HG02981 (cell line): Measurements from ENCODE around the gene MGAT3.

Source experiments
- ATAC-seq: cut with Tn5 transposase; IDR thresholded peaks from one replicate; pipeline ENCODE4 v1.9.1; 2021; ENCODE audit warnings: mild to moderate bottlenecking, moderate library complexity; ENCODE audit not compliant: unreplicated experiment

Gene MGAT3

DNA sequence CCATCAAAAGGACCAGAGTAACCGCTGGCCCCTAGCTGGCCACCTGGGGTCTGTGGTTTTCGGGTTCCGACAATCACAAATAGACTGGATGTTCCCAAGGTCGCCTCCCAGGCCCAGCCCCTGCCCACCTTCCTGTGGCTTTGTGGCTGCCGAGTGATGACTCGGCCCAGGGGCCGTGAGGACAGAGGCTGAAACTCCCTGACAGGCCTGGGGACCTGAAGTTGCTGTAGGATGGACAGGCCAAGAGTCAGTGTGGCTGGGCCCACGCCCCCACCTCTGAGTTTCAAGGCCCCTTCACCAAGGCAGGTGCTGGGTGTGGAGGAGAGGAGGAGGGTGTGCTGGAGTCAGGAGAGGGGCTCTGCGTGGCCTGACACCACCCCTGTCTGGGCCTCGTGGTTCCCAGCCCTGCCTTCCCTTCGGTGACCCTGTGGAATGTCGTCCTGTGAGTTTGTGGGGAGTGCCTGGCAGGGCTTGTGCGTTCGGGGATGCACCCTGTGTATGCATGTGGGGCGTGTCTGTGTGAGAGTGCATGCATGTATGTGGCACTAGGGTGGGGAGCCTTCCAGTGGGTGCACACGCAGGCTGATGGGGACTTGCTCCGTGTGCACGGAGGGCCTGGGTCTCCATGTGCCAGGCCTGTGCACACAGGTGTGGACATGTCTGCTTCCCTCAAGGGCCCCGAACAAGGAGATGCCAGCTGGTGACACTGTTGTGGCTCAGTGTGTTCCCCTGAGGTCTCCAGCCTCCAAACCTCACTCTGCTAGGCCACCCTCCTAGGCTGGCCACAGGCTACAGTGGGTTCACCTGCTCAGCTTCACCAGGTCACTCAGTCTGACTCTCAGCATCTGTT is 8.4 kb upstream of the MGAT3 start:
- ATAC-seq = no peak

DNA sequence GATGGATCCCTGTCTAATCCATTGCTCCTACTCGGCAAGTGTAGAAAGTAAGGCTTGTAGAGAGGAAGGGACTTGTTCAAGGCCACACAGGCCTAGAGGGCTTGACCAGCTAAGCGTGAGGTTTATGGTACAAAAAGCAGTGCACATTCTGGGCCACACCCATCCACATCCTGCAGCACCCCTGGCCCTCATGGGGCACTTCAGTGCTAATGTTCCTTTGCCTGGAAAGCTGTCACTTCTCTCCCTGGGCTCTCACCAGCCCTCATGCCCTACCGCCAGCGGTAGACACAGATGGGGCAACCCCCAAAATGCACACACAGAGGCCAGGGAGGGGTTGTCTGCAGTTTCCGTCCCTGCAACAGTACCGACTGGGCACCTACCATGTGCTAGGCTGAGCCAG is 7.1 kb upstream of the MGAT3 start:
- no peak for ATAC-seq

DNA sequence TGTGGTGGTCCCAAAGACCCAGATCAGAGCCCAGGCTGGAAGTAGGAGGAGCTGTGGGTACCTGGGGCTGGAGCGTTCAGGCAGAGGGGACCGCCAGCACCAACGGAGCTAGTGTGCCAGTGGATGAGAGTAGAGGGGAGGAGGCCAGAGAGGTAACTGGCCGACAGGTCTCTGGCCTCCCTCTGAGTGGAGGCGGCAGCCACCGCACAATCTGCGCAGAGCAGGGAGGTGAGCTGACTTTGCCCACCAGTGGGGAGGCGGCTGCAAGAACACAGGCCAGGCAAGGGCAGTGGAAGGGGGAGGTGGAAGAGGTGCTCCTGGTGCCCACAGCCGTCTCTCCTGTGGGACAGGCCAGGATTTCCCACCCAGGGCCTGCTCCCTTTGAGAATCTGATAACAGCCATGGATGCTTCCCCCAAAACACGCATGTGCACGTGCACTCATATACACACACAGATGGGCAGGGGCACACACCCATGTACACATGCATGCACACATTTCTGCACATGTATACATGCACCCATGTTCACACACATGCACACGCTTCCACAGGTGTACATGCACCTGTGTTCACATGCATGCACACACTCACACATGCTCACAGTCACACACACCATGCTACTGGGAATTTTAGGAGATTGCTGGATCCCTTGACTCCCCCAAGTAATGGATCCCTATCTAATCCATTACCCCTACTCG is 6.4 kb upstream of the MGAT3 start:
- ATAC-seq = no peak

DNA sequence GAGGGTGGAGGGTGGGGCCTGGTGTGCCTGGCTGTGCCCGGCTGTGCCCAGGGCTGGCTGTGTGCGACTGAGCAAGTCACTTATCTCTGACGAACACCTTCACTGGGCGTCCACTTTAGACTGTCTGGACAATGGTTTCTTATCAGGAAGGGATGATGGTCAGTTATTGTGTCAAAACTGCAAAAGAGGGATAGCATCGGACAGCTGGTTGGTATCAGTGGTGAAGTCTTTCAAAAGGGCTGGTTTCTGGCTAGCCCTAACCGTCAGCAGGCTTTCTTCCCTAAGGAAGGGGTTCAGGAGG is 4.1 kb upstream of the MGAT3 start:
- no peak for ATAC-seq

DNA sequence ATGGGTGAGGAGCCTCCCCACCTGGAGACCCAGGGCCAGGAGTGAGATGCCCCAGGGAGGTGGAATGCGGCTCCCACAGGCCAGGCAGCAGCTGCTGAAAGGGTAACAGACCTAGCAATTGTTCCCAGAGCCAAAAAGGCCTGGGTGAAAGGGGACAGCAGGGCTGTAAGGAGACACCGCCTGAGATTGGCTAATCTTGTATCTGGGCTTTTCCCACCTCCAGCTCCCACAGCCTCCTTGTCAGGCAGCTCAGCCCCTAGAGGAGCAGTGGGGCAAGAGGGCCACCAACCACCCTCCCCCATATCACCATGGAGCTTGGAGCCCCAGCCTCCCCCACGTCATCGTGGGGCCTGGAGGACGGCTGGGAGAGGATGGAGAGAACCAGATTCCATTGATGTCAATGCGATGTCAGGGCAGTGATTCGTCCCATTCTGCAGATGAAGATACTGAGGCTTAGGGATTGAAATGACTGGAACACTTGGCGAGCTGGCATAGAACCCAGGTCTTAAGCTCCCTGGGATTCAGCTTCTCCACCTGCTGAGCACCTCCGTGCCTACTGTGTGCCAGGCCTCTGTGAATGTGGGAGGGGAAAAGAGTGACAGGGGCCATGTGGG is 2.9 kb upstream of the MGAT3 start:
- no peak for ATAC-seq

DNA sequence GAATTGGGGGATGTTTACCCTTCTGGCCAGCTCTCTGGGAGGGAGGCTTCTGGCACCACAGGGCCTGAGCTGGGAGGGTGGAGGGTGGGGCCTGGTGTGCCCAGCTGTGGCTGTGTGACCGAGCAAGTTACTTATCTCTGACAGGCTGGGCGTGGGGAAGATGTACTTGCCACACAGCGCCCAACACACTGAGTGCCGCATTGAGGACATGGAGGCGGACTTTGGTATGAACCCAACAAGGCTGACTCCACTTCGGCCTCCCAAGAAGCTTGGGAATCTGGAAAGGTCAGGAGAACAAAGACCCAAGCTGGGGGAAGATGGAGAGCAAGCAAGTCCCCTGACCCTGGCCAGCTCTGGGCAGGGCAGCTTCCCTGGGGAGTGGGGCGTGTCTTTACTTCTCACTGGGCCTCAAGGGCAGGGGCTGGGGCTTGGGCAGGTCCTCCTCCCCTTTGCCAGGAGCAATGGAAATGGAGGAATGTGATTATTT is 2.4 kb upstream of the MGAT3 start:
- ATAC-seq = no peak

DNA sequence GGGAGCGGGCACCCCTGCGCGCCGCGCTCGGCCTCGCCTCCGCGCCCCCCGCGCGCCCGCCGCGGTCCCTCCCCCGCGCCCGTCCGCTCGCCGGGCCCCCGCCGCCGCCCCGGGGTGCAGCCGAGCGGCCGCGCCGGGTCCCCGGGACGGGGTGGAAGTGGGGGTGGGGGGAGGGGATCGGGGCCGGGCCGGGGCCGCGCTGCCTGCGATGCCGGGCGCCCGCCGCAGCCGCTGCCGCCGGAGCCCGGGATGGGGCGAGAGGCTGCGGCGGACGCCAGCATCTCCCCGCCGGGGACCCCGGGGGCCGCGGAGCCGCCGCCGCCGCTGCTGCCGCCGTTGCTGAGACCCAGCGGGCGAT is 365 bp downstream of the MGAT3 start:
- ATAC-seq = no peak

DNA sequence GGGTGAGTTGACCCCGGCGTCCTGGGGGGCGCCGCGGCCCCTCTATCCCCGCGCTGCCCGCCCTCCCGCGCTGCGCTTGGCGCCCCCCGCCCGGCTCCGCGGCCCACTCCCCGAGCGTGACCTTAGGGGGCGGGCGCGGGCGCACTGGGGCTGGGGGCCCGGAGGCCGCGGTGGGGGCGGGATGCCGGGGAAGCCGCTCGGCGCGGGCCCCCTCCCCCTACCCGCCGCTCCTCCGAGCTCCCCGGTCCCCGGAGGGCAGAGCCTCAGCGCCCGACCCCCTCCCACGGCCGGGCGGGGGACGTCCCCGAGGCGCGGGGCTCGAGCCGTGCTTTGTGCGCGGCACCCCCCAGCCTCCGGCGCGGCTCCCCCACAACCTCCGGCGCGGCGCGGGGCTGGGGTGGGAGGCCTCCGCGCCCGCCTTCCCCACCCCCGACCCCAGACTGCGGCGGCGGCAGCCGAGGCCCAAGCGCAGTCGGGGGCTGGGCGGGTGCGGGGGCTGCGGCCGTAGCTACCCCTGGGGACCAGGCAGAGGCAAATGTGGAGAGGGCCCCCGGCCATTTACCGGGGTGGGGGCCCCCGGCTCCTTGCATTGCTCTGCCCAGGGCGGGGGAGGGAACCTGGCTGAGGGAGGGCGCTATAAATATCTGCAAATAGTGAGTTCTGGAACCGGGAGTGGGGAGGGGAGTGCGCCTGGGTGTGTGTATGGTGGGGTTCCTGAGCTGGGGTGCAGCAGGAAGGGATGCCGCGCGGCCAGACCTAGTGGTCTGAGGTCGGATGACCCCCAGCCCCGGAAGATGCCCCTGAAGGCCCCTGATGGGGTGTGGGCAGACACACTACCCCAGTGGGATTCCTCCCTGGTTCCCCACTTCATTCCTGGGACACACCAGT is 988 bp downstream of the MGAT3 start:
- ATAC-seq = no peak

DNA sequence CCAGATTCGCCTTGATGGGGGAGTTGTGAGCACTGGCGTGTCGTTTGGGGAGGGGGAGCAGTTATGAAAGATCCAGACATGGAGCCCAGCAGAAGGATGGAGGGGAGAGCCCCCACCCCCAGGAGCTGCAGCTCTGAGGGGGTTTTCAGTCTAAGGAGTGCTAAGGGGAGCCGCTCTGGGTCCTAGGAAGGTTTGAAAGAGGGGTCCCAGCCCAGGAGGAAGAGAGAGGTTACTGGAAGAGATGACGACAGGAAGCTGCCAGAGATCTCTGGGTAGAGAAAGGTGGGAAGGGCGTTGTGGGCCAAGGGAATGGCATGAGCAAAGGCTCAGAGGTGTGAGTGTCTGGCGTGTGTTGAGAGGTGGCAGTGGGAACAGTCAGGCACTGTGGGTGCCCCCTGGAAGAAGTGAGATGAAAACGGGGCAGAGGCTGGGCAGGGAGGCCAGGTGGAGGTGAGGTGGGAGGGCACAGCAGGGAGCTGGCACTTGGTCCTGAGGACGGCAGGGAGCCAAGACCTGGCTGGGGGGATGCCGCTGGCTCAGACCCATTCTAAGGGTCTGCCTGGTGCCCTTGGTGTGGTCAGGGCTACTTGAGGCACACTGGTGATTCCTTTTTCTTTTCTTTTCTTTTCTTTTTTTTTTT is 1.8 kb downstream of the MGAT3 start:
- ATAC-seq = no peak

DNA sequence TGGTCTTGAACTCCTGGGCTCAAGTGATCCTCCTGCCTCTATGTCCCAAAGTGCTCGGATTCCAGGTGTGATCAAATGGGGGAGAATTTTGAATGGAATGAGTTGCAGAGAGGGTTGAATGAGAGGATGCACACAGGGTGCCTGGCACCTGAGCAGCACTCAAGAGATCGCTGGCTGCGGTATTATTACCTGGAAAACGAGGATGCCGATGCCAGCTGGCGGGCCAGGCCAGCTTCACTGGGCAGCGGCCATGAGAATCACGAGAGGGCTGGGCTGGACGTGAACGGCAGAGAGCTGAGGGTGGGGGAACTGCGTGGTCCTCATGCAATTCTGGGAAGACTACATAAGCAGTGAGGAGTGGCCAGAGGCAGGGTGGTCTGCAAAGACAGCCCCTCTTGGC is 2.9 kb downstream of the MGAT3 start:
- ATAC-seq = no peak

DNA sequence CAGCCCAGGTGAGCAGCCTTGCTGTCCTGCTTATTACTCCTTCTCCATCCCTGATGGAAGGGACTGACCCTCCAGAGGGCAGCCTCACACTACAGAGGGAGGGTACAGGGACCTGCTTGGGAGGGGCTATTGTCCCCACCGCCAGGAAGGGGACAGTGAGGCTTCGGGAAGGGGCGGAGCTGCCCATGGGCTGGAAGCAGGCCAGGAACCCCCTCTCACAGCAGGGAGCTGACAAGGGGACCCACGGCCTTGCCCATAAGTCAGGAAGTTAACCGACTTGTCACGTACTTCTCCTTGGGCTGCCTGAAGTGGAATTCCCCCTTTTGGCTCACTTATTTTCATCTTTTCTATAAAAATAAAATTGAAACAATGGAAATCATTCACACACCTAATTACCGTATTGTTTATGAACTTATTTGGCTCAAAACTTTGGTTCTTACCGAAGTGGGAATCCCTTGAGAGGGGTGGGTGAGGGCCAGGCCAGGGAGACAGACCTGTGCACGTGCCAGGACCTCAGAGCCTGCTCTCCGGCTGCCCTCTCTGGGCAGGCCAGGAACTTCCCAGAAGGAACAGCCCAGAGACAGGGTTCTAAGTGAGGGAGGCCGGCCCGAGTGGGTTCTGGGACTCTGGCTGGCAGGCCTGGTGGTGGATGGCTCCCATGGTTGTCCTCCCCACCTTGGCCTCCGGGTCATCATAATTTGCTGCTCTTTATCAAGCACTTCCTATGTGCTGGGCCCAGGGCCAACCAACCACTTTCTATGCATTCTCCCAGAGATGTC is 5.8 kb downstream of the MGAT3 start:
- no peak for ATAC-seq

DNA sequence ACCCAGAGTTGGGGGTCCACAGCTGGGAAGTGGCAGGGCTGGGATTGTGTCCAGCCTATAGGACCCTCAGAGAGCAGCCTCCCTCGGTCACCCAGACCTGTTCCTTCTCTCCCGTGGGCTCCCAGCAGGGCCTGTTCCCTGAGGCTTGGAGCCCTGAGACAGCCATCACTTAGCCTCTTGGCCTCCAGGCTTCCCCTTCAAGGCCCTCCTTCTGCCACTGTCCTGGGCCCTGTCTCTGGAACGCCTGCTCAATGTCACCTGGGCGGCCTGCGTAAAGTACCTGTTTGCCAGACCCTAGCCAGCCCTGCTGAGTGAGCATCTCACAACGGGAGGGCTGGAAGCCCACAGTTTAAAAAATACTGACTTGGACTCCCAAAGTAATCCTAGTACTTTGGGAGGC is 6.5 kb downstream of the MGAT3 start:
- no peak for ATAC-seq

DNA sequence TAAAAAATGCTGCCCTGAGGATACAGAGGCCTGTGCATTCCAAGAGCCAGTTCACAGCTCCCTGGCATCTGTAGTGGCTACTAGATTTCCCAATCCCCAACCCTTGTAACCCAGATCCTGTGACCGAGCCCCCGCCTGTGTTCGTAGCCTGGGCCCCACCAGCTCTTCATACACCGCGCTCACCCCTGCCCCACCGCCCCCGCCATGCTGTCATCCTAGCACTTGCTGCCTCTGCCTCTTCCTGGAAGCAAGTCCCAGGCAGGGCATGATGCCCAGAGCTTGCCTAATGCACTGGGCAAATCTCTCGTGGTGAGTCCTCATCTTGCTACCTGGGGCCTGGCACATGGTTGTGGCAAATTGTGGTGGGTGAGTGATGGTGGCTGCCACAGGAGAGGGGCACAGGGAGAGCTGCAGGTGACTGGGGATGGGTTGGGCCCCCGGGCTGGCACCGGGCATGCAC is 7.1 kb downstream of the MGAT3 start:
- ATAC-seq = no peak

DNA sequence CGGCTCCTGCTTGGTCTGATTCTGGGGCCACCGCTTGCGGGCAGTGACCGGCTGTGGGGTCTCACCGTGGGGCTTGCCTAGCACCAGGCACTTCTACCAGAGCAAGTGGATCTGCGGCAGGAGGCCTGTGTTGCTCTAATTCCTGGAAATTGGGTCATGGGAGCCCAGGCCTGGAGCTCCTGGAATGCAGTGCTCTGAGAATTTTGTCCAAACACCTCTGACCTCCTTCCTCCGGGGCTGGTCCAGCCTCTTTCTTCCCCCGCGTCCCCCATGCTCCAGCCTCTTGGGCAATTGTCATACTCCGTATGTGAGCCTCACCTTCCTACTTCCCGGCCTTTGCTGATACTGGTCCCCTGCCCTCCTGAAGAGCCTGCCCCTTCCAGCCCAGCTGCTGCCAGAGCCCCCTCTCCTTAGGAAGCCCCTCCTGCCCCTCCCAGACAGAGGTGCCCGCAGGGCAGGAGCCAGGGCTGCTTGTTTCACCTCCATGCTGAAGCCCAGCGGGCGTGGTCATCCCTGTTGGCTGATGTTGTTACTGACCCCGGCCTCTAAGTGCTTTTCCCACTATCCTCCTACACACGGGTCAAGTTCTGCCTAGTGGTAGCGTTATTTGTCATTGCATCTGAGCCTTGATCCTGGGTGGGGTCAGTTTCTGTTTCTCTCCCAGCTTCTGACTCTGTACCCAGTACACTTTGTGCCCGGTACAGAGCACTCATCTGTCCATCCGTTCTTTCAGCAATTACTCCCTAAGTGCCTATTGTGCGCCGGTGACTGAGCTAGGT is 9.6 kb downstream of the MGAT3 start:
- no peak for ATAC-seq

DNA sequence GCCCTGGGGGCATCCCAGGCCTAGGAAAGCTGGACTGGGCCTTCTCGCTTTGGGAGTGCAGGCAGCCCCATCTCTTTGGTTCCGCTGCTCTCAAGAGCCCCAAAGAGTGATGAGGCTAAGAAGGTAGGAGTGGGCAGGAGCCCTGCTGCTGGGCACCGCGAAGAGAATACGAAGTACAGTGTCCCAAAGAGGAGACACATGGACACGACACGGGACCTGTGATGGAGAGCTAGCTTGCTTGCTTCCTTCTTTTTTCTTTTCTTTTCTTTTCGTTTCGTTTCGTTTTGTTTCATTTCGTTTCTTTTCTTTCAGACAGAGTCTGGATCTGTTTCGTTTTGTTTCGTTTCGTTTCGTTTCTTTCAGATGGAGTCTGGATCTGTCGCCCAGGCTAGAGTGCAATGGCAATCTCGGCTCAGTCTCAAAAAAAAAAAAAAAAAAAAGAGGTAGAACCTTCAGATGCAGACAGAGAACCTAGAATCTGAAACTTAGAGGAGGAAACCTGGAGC is 10.6 kb downstream of the MGAT3 start:
- ATAC-seq = no peak

DNA sequence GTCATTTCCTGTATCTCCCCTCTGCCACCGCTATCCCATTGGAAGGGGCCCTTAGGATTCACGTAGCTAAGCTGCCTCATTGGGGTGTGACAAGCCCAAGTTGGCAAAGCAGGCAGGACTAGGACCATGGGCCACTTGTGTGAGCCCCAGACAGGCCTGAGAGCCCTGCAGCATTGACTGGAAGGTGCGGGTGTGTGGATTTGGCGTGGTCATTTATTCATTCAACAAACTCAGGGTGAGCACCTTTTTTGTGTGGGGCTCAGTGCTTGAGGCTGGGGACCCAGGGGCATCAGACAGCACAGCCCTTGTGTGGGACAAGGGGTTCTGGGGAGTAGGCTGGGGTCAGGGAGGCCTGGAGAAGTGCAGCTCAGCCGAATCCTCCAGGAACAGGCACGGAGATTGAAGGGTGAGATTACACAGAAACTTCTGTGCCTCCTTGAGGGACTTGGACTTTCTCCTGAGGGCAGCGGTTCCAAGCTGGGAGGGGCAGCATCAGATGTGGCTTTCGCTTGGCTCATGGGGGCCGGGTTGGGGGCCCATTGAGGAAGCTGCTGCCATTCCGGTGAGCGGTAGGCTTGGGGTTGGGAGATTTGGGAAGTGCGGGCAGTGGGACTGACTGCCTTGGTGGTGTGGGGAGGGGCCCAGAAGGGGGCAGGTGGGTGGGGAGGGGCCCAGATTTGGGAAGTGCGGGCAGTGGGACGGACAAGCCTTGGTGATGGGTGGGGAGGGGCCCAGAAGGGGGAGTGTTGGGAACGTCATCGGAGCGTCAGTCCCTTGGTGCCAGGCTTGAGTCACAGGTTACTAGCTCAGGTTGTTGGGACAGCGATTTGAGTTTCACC is 11.9 kb downstream of the MGAT3 start:
- ATAC-seq = no peak

DNA sequence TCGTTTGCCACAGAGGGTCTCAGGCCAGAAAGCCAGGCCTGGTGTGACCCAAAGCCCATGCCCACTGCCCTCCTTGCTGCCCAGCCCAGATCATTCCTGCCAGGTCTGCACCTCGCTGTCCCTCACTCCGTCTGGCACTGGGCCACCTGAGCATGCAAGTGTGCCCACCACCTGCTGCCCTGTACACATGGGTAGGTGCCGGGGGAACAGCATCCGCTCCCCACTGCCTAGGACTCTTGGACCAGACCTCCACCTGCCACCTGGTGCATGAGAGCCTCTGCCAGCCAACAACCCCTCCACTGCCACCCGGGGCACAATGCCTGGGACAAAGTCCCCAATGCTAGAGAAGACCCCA is 12.5 kb downstream of the MGAT3 start:
- no peak for ATAC-seq
